Right lobe of liver (tissue), 4 donors: Measurements from ENCODE around the gene COL27A1.

Experiments used
- CTCF ChIP-seq, 4 donors: fragments of 200-600 bp in 3 of 4; fragments of 450-650 bp in 1 of 4; IDR thresholded peaks; one replicate each; pipeline versions ENCODE4 v1.5.1 to v1.8.0; 2016 to 2022; ENCODE audit warnings: antibody characterized with exemption in 4 of 4, mild to moderate bottlenecking in 2 of 4
- POLR2A ChIP-seq: fragments of 450-650 bp; IDR thresholded peaks from one replicate; pipeline ENCODE4 v1.6.1; 2017; ENCODE audit warnings: antibody characterized with exemption, mild to moderate bottlenecking
- donor health status: DM: no; HTN: no; CAD: no.
- donor health status: DM: no; HTN: no; CAD: no.
- donor health status: DM: no; HTN: yes; CAD: no.

DNA sequence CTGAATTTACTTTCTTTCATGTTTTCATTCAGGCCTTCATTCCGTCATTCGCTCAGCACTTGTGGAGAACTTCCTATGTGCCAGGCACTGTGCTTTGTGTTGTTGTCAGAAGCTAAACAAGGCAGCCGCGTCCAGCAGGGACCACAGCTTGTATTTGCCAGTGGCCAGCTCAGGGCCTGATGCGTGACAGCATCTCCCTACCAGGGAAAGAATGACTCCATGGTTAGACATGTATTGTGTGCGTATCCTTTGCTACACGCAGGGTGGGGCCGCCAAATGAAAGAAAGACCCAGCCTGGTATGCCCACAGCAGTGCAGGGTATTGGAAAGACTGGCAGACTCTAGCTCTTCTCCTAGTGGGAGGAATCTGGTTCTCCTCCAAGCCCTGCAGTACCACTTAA lies 4.7 kb upstream of the COL27A1 start:
- TF ChIP-seq CTCF (IDR thresholded peaks at IDR 0.05) (no peak), POLR2A (no peak)
